Stimulated activated naive CD8-positive, alpha-beta T cell treated with anti-CD3 and anti-CD28 coated beads, Interleukin-15, Interleukin-2, amounts not matched to agents 100 U/mL and 50 U/mL, for 24 hours (primary cell): ENCODE results near the gene ALDH3A2.
"Not testable (repeated sequence)": the region's sequence is repeated elsewhere in the genome, so short reads cannot be mapped to it uniquely, and the experiment has no call there.

Experiments
- ATAC-seq: fragments of 150-1000 bp; cut with Tn5 transposase; one replicate; pipeline ENCODE4 v1.10.0; 2021
- DNase-seq: peaks from one replicate; pipeline ENCODE4 v3.0.0; 2021

The ALDH3A2 gene

DNA sequence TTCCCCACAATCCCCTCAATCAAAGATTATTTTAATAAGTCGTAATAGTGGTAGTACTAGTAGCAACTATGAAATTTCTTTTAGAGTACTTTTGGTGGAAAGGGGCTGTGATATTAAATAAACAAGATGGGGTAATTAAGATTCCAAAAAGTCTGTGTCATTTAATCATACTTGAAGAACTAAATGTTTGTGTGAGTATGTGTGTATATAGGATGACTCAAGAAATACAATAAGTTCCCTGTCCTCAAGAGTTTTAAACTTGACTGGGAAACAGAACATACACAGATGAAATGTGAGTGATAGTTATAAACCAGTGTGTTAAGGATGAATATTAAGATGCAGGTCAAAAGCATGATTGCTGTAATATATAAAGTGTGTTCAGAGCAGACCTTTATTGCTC is 2.3 kb downstream of the ALDH3A2 start:
- DNase-seq (no peak), ATAC-seq (no peak)

DNA sequence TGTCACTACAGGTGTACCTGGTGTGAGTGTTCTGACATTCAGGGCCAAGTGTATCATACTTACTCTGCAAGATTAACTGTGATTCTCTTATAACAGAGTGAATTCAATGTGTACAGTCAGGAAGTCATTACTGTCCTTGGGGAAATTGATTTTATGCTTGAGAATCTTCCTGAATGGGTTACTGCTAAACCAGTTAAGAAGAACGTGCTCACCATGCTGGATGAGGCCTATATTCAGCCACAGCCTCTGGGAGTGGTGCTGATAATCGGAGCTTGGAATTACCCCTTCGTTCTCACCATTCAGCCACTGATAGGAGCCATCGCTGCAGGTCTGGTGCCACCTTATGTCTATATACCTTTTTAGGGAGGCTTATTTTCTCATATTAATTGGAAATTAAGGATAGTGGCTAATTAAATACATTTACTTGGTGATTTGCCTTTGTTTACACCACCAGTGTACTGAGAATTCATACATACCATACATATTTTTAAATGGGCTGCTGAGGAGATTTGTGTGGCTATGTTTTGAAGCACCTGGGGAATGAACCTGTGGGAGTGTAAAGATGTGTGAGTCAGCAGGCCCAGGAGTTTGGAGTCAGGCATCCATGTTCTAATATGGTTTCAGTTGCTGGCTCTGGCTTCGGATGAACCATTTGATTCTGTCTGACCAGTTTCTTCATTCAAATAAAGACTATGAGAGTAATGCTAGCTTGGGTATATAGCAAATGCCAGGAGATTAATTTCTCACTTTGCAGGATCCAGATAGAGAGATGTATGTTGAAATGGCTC is 3.1 kb downstream of the ALDH3A2 start:
- DNase-seq (no peak), ATAC-seq (no peak)

DNA sequence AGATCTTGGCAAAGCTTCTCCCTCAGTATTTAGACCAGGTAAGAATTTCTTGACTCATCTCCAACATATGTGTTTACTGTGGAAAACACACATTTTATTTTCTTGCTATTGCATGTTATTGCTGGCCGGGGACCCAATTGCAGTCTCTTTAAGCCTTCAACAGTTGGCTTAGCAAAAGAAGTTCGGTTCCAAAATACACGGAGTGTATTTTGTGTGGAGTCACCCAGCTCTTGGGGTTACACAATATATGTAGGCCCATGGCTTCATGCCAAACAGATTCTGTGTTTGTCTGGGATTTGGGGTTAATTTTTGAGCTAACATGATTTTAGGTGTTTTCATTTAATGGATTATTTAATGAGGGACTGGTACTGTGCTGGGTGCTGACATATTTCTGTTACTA is 4.0 kb downstream of the ALDH3A2 start:
- no peak for ATAC-seq
- DNase-seq = no peak

DNA sequence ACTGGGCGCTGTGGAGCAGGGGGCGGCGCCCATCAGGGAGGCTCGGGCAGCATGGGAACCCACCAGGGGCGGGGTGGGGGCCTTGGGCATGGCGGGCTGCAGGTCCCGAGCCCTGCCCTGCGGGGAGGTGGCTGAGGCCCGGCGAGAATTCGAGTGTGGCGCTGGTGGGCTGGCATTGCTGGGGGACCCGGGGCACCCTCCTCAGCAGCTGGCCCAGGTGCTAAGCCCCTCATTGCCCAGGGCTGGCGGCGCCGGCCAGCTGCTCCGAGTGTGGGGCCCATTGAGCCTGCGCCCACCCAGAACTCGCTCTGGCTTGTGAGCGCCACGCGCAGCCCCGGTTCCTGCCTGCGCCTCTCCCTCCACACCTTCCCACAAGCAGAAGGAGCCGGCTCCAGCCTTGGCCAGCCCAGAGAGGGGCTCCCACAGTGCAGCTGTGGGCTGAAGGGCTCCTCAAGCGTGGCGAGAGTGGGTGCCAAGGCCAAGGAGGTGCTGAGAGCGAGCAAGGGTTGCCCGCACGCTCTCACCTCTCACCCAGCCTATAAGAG is 5.9 kb downstream of the ALDH3A2 start:
- DNase-seq (no peak), ATAC-seq (no peak)

DNA sequence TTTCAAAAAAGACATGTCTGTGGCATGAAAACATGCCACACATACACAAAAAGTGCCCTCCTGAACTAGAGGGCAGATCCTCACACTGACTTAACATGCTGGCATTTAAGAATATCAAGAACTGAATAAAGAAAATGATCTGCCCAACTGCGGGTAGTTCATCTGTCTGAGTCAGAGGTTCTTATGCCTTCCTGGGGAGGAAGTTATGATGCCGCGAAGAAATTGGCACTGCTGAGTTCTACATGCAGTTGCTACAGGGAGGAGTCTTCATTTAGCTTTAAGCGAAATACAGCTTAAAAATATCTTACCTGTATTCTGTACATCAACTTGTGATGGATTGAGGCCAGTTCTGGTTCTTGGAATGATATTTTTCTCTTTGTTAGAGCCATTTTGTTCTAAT is 6.3 kb downstream of the ALDH3A2 start:
- no peak for ATAC-seq
- no peak for DNase-seq

DNA sequence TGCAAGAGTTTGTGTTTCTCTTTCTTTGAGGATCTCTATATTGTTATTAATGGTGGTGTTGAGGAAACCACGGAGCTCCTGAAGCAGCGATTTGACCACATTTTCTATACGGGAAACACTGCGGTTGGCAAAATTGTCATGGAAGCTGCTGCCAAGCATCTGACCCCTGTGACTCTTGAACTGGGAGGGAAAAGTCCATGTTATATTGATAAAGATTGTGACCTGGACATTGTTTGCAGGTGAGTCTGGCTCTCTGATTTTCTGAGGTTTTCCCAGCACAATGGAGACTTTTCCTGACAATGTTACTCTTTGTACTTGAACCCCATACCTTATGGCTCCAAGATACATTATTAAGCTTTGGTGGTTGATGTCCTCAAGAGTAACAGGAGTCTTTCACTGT is 7.8 kb downstream of the ALDH3A2 start:
- ATAC-seq (no peak), DNase-seq (no peak)

DNA sequence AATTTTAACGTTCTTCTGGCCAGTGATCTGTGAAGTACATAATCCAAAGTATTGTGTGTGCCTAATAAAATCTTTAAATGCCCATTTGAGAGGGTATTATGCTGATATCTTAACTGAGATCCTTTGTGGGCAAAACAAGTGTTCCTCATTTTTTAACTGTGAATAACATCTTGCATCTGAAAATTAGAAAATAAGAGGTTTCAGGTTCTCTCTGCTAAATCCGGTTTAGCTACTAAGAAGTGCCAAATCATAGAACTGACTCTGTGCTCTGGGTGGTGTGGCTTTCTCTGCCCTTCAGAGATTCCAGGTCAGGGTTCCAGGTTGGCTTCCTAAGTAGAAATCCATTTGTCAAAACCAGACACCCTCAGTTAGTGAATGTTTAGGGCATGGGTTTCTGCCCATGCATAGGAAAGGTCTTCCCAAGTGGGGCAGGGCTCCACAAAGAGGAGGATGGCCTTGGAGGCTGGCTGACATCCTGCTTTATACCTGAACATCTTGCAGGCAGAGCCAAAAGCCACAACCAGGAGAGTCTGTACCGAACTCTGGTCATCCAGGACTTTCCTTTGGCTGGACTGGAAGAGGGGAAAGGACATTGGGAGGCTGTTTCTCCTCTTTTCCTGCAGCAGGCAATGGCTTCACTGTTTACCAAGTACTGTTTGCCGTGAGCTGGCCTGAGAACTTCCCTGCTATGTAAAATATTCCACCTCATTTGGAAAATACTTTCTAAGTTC is 8.5 kb downstream of the ALDH3A2 start:
- no peak for DNase-seq
- no peak for ATAC-seq

DNA sequence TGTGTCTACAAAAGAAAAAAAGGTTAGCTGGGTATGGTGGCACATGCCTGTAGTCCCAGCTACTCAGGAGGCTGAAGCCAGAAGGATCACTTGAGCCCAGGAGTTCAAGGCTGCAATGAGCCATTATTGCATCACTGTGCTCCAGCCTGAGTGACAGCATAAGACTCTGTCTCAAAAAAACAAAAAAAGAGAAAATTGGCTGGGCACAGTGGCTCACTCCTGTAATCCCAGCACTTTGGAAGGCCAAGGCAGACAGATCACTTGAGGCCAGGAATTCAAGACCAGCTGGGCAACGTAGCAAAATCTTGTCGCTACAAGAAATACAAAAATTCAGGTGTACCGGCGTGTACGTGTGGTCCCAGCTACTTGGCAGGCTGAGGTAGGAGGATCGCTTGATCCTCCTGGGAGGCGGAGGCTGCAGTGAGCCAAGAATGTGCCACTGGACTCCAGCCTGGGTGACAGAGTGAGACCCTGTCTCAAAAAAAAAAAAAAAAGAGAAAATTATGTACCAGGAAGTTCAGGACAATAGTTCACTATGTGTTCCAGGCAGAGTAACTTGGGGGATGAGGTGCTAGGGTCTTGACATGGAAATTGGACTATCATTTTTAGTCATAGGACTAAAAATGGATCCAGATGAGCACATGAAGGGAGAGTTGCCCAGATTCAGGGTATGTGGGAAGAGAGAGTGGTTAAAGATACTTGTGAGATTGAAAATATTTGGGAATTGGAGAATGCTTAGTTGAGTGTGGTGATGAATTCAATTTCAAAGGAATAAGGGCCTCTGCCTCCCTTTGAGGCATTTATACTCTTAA is 11.0 kb downstream of the ALDH3A2 start:
- ATAC-seq (no peak), DNase-seq (no peak)

DNA sequence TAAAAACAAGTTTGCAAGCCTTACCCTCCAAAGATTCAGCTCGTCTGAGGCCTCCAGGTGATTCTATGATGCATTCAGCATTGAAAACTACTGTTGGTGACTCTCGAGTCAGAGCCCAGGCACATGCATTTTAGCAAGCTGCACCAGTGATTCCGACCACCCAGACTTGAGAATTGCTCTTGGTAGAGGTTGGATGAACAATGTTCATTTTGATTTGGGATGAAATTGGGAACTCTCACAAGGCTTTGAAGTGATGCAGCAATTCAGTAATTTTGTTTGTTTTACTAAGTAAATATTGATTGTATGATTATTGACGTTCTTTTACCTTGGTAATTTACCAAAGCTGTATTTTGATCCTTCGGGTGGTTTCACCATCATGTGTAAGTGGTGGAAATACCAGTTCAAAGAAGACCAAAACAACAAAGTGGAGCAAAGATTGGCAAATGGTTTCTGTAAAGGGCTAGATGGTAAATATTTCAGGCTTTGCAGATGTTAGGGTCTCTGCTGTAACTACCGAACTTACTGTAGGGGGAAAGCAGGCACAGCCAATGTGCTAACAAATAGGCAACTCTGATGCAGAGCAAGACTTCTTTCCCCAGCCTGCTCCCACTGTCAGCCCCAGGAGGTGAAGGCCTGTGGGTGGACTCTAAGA is 11.8 kb downstream of the ALDH3A2 start:
- no peak for ATAC-seq
- DNase-seq = no peak

DNA sequence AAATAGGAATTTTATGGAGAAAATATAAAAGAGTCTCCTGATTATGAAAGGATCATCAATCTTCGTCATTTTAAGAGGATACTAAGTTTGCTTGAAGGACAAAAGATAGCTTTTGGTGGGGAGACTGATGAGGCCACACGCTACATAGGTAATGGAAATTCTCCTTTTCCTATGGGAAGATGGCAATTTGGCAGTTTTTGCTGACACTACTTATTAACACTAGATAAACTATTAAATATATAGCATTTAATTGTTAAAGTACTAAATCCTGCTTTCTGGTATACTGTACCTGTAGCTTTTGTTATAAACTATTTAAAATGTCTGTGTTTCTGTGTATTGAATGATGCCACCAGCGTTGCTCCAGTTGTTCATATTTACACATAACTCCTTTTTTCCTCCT is 12.6 kb downstream of the ALDH3A2 start:
- DNase-seq (no peak), ATAC-seq (no peak)

DNA sequence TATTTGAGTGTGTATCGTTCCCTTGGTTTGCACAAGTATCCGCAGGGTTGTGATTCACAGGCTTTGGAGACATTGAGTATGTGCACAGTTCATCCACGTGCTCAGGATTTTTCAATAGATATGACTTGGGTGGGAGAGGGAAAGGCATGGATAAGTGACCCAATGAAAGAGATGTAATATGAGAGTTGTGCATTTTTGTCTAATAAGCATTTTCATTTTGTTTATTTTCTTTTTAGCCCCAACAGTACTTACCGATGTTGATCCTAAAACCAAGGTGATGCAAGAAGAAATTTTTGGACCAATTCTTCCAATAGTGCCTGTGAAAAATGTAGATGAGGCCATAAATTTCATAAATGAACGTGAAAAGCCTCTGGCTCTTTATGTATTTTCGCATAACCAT is 14.5 kb downstream of the ALDH3A2 start:
- DNase-seq = no peak
- ATAC-seq = no peak

DNA sequence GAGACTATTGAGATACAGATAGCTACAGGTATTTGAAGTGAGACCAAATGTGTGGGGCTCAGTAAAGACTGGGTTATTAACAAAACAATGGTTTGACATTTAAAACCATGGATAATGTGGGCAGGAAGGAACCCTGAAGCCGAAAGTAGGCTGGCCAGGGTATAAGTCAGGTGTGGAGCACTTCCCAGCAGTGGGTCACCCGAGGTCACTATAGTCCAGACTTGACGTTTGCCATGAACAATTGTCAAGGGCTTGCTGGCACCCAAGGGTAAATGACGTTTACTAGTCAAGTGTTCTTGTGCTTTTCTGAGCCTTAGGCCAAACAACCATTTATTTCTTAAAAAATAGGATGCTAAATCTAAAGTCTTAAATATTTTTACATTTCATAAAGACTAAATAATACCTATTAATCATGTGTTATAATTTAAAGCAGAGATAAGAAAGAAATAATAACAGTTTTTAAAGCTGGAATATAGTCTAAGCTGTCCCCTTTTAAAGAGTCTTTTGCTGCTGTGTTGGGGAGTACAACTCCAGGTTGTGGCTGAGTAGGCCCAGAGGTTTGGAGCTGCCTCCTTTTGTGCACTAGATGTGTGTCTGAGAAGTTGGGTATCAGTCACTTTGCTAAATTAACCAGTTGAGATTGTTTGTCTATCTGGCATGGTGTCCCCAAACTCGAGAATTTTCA is 15.7 kb downstream of the ALDH3A2 start:
- DNase-seq = no peak
- no peak for ATAC-seq

DNA sequence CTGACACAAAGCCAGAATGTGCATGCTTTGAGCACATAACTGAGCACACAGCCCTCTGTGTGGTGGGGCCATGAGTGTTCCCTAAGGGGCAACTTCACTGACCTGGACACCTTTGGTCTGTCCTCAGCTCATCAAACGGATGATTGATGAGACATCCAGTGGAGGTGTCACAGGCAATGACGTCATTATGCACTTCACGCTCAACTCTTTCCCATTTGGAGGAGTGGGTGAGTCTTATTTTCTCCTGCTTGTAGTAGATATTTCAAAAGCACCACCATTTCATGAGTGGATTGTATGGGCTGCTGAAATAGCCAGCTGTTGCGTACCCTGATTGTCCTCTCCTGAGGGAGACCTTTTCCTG is 16.2 kb downstream of the ALDH3A2 start:
- ATAC-seq (no peak), DNase-seq (no peak)

DNA sequence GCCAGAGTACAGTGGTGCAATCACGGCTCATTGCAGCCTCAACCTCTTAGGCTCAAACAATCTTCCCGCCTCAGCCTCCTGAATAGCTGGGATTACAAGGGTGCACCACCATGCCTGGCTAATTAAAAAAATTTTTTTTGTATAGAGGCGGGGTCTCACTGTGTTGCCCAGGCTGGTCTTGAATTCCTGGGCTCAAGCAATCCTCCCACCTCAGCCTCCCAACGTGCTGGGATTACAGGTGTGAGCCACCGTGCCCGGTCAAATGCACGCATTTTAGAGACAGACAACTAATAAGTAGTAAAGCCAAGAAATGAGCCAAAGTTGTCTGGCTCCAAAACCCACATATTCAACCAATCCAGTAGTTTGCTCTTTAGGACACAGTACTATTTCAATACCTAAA is 21.1 kb downstream of the ALDH3A2 start:
- not testable (repeated sequence) for ATAC-seq, DNase-seq

DNA sequence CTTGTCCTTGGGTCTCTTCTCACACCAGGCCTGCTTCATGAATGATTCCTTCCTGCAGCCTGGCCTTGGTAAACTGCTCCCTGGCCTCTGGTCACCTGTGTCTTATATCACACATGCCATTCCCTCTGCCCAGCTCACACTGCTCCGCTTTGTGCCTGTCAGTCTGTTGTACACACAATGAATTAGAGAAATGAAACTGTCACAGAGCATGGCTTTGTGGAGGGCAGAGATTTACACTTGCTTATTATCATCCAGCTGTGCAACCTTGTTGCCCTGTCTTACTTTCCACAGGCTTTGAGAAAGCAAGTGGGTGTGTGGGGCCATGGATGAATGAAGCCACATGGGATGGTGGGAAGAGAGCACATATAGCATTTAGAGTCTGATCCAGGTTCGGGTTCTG is 22.4 kb downstream of the ALDH3A2 start:
- DNase-seq (no peak), ATAC-seq (no peak)

DNA sequence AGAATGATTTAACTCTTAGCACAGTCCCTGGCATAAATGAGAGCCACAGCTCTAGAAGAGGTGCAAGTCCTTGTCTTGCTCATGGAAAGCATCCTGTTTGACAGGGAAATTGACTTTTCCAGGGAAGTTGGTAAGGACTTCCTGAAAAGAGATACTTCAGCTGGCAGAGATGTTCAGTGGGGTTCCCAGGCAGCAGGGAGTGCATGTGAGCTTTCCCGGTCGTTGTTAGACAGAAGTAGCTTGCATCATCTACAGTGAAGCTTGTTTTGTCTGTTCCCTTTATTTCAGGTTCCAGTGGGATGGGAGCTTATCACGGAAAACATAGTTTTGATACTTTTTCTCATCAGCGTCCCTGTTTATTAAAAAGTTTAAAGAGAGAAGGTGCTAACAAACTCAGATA is 22.9 kb downstream of the ALDH3A2 start:
- no peak for DNase-seq
- no peak for ATAC-seq

DNA sequence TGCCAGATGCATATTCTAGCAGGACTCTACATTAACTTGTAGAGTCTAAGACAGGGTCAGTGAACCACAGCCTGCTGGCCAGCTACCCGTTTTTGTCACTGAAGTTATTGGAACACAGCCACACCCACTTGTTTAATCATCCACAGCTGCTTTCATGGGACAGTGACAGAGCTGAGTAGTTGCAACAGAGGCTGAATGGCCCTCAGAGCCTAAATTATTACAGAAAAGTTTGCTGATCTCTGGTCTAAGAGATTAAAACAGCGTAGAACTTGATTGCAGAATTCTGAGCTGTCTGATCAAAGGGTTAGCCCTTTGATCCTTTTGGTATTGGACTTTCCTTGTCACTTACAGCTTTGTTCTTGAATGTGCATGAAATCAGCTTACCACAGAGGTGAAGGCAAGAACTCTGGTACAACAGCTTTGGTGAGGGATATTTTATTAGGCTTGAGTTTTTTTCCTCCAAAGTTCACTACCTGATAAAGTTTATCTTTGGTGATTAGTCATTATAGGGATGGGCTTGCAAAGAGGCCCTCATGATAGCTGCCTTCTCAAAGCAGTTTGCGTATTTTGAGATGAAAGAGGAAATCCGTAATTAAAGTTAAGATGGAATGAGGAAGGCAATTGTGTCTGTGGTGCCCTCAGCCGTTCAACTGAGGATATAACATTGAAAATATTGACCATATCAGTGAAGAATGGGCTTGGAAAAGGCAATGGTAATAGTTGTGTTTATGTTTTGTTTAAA is 23.6 kb downstream of the ALDH3A2 start:
- DNase-seq = no peak

DNA sequence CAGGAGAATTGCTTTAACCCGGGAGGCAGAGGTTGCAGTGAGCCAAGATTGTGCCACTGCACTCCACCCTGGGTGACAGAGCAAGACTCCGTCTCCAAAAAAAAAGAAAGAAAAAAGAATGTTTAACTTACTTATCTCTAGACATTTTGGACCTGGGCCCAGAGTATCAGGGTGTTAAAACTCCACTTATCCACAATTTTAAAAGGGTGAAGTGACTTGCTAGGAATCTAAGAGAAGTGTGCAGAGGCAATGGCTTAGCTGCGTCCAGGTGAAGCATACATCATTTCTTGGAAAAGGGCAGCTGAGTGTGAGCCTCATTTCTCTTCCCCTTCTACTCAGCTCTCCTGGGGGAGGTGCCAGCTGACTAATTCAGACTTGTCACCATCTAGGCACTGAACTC is 25.1 kb downstream of the ALDH3A2 start:
- ATAC-seq (no peak), DNase-seq (no peak)

More for the DNA sequence above, 23.6 kb downstream of the ALDH3A2 start:
- no peak for ATAC-seq

DNA sequence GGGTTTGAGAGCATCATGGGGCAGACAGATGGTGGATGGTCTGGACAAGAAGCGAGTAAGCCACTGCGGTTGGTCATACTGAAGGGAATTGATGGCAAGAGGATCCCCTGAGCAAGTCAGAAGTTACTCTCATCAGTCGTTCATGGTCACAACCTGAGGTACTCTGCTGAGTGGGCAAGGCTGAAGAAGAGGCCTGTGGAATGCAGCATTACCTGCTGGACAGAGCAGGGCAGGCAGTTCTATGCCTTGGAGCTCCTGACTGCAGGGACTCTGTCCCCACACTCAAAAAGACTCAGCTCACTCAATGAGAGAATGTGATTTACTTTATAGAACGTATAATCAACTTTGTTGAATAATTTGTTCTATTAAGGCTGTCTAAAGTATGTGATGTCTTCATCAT is 28.3 kb downstream of the ALDH3A2 start:
- ATAC-seq (no peak), DNase-seq (no peak)

DNA sequence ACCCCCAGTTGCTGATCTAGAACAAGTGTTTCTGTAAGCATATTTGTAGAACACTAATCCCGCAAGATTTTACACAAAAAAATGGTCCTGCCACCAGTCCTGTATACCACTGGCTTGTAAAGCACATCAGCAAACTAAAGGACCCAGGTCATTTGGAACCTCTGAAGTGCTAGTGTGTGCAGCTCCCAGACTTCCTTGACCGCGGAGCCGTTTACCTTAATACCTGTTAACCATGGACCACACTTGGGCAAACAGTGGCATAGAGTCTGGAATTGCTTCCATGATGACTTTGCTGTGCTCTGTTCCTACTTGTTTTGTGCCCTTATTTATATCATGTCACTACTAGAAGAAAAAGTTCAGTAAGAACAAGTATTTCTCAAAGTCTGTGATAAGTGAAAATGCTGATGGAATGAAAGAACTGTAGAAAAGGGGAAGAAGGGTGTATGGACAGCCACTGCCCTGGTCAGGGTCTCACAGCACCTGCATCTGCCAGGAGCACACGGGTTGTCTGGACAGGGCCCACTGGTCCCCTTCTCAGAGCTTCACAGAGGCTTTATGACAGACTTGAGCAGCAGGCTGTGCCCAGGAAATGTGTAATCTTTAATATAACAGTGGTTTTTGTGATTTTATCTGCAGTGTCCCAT is 29.3 kb downstream of the ALDH3A2 start:
- no peak for DNase-seq
- no peak for ATAC-seq
